DMS153 treated with DMSO at 0.1 percent for 48 hours (cell line): Measurements from ENCODE around the gene MRRF.

Experiments used
- DNase-seq: peaks from one replicate; lab custom pipeline; 2025; ENCODE audit not compliant: unreplicated experiment; lab: John Stamatoyannopoulos, UW

MRRF gene

GRCh38 chr9:122331523-122331927, 66.8 kb downstream of the MRRF start:
- DNase-seq, result no peak

GRCh38 chr9:122332083-122332482, 67.4 kb downstream of the MRRF start:
- DNase-seq, result no peak

GRCh38 chr9:122332644-122333043, 68.0 kb downstream of the MRRF start:
- no peak for DNase-seq

- DNase-seq, result no peak
Observed at GRCh38 chr9:122333169-122333808, 68.6 kb downstream of the MRRF start.

GRCh38 chr9:122334916-122335315, 70.2 kb downstream of the MRRF start:
- DNase-seq, result no peak

GRCh38 chr9:122336189-122336588, 71.5 kb downstream of the MRRF start:
- no peak for DNase-seq

- DNase-seq, result no peak
Observed at GRCh38 chr9:122336866-122337555, 72.3 kb downstream of the MRRF start.

- no peak for DNase-seq
Observed at GRCh38 chr9:122337556-122337929, 72.9 kb downstream of the MRRF start.

GRCh38 chr9:122338536-122338935, 73.9 kb downstream of the MRRF start:
- no peak for DNase-seq

GRCh38 chr9:122338994-122339393, 74.3 kb downstream of the MRRF start:
- DNase-seq, result no peak

- DNase-seq, result no peak
Observed at GRCh38 chr9:122339579-122339978, 74.9 kb downstream of the MRRF start.

GRCh38 chr9:122340161-122340560, 75.5 kb downstream of the MRRF start:
- no peak for DNase-seq

- DNase-seq, result no peak
Observed at GRCh38 chr9:122342323-122343050, 77.8 kb downstream of the MRRF start.

GRCh38 chr9:122346478-122347347, 82.0 kb downstream of the MRRF start:
- DNase-seq, result no peak

GRCh38 chr9:122347348-122348287, 82.9 kb downstream of the MRRF start:
- DNase-seq, result no peak

- no peak for DNase-seq
Observed at GRCh38 chr9:122348288-122348777, 83.7 kb downstream of the MRRF start.

- no peak for DNase-seq
Observed at GRCh38 chr9:122348791-122349190, 84.1 kb downstream of the MRRF start.

- DNase-seq, result no peak
Observed at GRCh38 chr9:122349201-122349600, 84.5 kb downstream of the MRRF start.

- DNase-seq, result peak; percentile 43
Observed at GRCh38 chr9:122350577-122351355, 86.1 kb downstream of the MRRF start.
